Osteocyte (in vitro differentiated cells): Measurements from ENCODE around the gene TMCO4. TPM values are rescaled to one million over a fixed set of nuclear protein-coding genes. Genes with fewer than 3 reads are reported as not detected.

Source experiments
- DNase-seq: peaks from one replicate; pipeline ENCODE4 v3.0.0; 2021; ENCODE audit warnings: mixed read lengths; ENCODE audit not compliant: unreplicated experiment; ENCODE audit errors: extremely low spot score
- H3K27ac Mint-ChIP-seq: one replicate; pipeline ENCODE4 v1.8.0; 2021; ENCODE audit warnings: mild to moderate bottlenecking, mixed read lengths; ENCODE audit not compliant: unreplicated experiment
- H3K27me3 Mint-ChIP-seq: one replicate; pipeline ENCODE4 v1.8.0; 2021; ENCODE audit warnings: mixed read lengths; ENCODE audit not compliant: unreplicated experiment
- H3K36me3 Mint-ChIP-seq: one replicate; pipeline ENCODE4 v1.8.0; 2021; ENCODE audit warnings: mixed read lengths; ENCODE audit not compliant: unreplicated experiment
- H3K4me1 Mint-ChIP-seq: one replicate; pipeline ENCODE4 v1.8.0; 2021; ENCODE audit warnings: mixed read lengths; ENCODE audit not compliant: unreplicated experiment
- H3K4me3 Mint-ChIP-seq: one replicate; pipeline ENCODE4 v1.8.0; 2021; ENCODE audit warnings: mild to moderate bottlenecking, moderate library complexity, mixed read lengths; ENCODE audit not compliant: unreplicated experiment
- H3K9me3 Mint-ChIP-seq: one replicate; pipeline ENCODE4 v1.8.0; 2021; ENCODE audit warnings: mixed read lengths; ENCODE audit not compliant: unreplicated experiment
- CTCF ChIP-seq: fragments of 200-600 bp; sonication (generic); IDR thresholded peaks from 2 replicates; pipeline ENCODE4 v1.5.0; 2021; ENCODE audit warnings: antibody characterized with exemption, mild to moderate bottlenecking, moderate library complexity
- total RNA-seq: library from RNA; stranded (reverse); gene quantifications from 2 replicates; pipeline ENCODE4 v1.2.1, GENCODE V29; 2021

TMCO4 gene
- total RNA-seq, 1 donor from 2014 or later: 12.1 TPM

DNA sequence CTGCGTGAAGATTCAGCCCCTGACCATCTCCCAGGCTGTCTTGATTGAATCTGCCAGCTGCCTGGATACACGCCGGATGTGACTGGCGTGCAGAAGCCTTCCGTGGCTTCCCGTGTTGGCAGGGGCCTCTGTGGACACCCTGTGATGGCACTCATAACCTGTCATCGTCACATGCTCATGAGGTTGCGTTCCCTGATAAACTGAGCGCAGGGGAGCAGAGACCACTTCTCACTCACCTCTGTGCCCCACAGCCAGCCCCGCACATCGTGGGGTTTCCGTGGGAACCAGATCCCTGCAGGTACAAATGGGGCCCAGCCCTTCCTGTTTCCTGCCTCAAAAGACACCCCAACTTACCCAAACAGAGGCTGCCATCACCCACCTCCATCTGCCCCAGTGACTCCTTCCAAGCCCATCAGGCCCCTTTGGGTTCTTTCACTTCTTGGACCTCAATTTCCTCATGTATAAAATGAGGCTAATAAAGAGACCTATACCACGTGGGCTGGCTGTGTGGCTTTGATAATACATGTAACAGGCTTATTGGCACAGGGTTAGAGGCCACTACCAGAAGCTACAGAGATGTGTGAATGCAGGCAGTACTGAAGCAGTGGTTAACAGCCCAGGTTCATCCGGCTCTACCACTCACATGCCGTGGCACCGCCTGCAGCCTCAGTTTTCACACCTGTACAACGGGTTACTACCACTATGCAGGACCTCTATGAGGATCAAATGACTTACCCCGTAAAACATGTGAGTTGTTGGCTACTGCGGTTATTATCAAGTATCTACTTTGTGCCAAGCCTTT lies 111.5 kb downstream of the TMCO4 start:
- H3K27ac Mint-ChIP-seq: no peak overlapping the region
- no peaks in the 10 kb centered on the region for H3K9me3 Mint-ChIP-seq
- no peak for DNase-seq
- peaks cover 9% of the 10 kb centered on the region for H3K36me3 Mint-ChIP-seq
- H3K4me1 Mint-ChIP-seq: no peaks in the 10 kb centered on the region
- no peak for TF ChIP-seq CTCF
- no peak overlapping the region for H3K4me3 Mint-ChIP-seq
- no peaks in the 10 kb centered on the region for H3K27me3 Mint-ChIP-seq

GRCh38 chr1:19687414-19687813 lies 112.3 kb downstream of the TMCO4 start:
- Mint-ChIP-seq H3K27ac (no peak overlapping the region), H3K36me3 (peaks cover 9% of the 10 kb centered on the region), H3K9me3 (no peaks in the 10 kb centered on the region), H3K4me3 (no peak overlapping the region), H3K4me1 (no peaks in the 10 kb centered on the region), H3K27me3 (no peaks in the 10 kb centered on the region)
- DNase-seq: no peak
- TF ChIP-seq CTCF: no peak

DNA sequence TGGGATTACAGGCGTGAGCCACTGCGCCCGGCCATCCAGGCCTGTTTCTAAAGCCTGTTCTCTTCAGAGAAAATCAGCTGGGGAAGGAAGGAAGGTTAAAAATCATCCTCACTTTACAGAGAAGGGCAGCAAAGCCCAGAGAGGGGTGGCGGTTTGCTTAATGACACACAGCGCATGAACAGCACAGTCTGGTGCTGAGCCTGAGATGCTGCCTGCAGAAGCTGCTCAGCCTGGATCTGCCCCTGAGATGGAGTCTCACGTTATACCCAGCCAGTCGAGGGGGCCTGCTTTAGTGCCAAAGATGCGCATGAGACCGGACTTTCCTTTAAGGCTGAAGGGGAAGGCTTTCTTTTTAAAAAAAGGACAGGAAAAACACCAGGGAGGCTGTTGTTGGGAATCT lies 113.7 kb downstream of the TMCO4 start:
- no peaks in the 10 kb centered on the region for H3K9me3 Mint-ChIP-seq
- H3K27ac Mint-ChIP-seq: no peak overlapping the region
- H3K36me3 Mint-ChIP-seq: peaks cover 5% of the 10 kb centered on the region
- no peak overlapping the region for H3K4me3 Mint-ChIP-seq
- peaks cover 3% of the 10 kb centered on the region for H3K4me1 Mint-ChIP-seq
- H3K27me3 Mint-ChIP-seq: no peaks in the 10 kb centered on the region
- no peak for TF ChIP-seq CTCF
- DNase-seq: no peak

DNA sequence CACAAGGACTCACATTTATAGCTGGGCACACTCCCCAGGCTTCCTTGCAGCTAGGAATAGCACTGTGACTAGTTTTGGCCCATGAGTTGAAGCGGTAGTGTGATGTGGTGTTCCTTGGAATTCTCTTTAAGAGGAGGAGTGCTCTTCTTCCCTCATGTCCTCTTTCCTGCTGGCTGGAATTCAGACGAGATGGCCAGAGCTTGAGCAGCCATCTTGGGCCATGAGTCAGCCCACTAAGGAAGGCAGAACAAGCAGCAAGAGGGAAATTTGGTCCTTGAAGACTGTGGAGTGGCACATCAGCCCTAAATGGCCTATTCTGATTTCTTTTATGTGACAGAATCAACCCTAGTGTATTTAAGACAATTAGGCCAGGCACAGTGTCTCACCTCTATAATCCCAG lies 115.0 kb downstream of the TMCO4 start:
- peaks cover 5% of the 10 kb centered on the region for H3K36me3 Mint-ChIP-seq
- TF ChIP-seq CTCF: no peak
- H3K27me3 Mint-ChIP-seq: no peaks in the 10 kb centered on the region
- H3K4me3 Mint-ChIP-seq: no peak overlapping the region
- no peaks in the 10 kb centered on the region for H3K9me3 Mint-ChIP-seq
- H3K27ac Mint-ChIP-seq: no peak overlapping the region
- no peak for DNase-seq
- peaks cover 3% of the 10 kb centered on the region for H3K4me1 Mint-ChIP-seq

DNA sequence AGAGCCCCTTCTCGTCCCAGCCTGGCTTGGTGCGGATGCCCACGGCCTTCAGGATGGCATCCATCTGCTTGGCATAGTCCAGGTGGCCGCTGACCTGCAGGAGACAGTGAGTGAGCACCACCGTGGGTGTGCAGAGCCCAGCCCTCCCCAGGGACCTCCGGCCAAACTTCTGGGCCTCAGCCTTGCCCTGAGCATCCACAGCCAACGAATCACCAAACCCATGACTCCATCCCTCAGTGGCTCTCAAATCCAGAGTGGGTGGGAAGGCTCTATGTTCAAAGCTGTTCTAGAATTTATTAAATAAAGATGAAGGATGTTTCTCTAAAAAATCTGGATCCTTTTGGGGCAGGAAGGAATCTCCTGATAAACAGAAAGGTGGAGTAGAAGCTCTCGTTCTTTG lies 116.4 kb downstream of the TMCO4 start:
- H3K4me3 Mint-ChIP-seq: no peak overlapping the region
- no peak for TF ChIP-seq CTCF
- H3K27ac Mint-ChIP-seq: no peak overlapping the region
- peaks cover 5% of the 10 kb centered on the region for H3K36me3 Mint-ChIP-seq
- no peak for DNase-seq
- peaks cover 3% of the 10 kb centered on the region for H3K4me1 Mint-ChIP-seq
- H3K27me3 Mint-ChIP-seq: no peaks in the 10 kb centered on the region
- H3K9me3 Mint-ChIP-seq: no peaks in the 10 kb centered on the region
